ELR (cell line): Measurements from ENCODE around the gene SETD6.
"Not testable (repeated sequence)": the region's sequence is repeated elsewhere in the genome, so short reads cannot be mapped to it uniquely, and the experiment has no call there.

Experiments
- DNase-seq: peaks from one replicate; pipeline ENCODE4 v3.0.0-alpha.2; 2015; ENCODE audit warnings: low read depth

Gene SETD6

GRCh38 chr16:58542291-58542690 lies 27.0 kb downstream of the SETD6 start:
- DNase-seq = no peak

DNA sequence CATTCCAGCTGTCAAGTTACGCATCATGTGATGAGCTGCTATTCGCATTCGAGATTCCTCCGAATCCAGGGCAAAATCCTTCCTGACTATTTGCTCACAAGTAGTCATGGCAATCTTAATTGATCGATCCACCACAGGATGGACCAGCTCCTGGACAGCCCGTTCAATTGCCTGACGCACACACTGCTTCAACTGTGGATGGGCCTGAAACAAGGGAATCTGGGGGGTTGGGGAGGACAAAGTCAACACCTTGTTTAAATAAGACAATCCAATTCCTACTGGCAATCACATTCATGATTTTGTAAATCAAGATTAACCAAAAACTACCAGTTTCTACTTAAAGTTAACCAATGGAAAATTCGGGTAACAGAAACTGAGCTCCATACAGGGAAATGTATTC lies 28.4 kb downstream of the SETD6 start:
- no peak for DNase-seq

GRCh38 chr16:58548378-58548777 lies 33.1 kb downstream of the SETD6 start:
- DNase-seq = no peak

GRCh38 chr16:58551496-58551895 lies 36.2 kb downstream of the SETD6 start:
- no peak for DNase-seq

DNA sequence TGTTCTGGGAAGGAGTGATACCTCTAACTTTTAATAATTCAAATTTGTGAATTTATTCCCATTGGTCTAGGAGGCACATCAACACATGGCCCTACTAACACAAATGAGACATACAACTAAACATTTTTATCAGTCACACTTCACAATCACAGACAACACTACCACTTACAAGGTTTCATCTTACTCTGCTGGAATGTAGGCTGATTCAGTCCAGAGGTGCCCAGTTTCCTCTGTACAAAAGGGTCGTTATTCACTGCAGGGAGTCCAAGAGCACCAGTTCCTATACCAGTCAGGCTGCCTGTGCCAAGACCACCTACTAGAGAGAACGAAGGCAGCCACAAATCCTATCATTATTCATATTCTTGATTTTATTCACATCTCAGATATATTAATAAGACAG lies 41.4 kb downstream of the SETD6 start:
- peak; percentile 6 for DNase-seq

DNA sequence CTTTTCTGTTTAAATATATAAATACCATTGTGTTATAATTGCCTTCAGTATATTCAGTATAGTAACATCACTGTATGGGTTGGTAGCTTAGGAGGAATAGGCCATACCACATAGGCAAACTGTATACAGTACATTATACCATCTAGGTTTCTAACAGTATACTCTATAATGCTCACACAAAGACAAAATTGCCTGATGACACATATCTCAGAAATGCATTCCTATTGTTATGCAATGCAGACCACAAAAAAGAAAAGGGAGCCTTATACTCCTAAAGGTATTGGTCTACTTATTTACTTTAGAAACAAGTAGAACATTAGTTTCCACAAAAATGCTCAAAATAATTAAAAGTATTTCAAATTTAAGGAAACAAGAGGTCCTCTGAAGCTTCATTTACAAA lies 47.9 kb downstream of the SETD6 start:
- DNase-seq = peak; percentile 83

GRCh38 chr16:58563775-58564174 lies 48.5 kb downstream of the SETD6 start:
- peak; percentile 37 for DNase-seq

- not testable (repeated sequence) for DNase-seq
These were observed 50.4 kb downstream of the SETD6 start for GRCh38 chr16:58565697-58566096.
